ENCODE data around the gene ELMO1.

DNA sequence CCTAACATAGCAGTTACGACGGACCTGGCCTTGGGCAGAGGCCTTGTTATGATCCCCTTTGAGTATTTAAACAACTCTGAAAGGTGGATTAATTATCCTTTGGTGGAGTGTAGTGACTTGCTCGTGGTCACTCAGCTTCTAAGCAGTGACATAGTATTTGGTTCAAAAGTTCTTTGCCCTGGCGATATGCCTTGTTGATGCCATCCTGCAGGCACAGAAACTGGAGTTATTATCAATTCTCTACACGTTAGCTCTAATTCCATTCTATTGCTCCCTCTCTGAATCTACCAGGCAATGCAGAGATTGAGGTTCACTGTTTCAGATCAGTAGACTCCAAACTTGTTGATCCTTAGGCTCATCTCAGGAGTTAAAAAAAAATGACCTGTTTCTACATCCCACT lies 32.5 kb upstream of the ELMO1 start:
- TF ChIP-seq, protein P1, sequence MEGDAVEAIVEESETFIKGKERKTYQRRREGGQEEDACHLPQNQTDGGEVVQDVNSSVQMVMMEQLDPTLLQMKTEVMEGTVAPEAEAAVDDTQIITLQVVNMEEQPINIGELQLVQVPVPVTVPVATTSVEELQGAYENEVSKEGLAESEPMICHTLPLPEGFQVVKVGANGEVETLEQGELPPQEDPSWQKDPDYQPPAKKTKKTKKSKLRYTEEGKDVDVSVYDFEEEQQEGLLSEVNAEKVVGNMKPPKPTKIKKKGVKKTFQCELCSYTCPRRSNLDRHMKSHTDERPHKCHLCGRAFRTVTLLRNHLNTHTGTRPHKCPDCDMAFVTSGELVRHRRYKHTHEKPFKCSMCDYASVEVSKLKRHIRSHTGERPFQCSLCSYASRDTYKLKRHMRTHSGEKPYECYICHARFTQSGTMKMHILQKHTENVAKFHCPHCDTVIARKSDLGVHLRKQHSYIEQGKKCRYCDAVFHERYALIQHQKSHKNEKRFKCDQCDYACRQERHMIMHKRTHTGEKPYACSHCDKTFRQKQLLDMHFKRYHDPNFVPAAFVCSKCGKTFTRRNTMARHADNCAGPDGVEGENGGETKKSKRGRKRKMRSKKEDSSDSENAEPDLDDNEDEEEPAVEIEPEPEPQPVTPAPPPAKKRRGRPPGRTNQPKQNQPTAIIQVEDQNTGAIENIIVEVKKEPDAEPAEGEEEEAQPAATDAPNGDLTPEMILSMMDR (IDR thresholded peaks at IDR 0.05), result no peak
- no peak for TF ChIP-seq POLR2A (IDR thresholded peaks at IDR 0.05)
- no peak for TF ChIP-seq EP300 (IDR thresholded peaks at IDR 0.05)
